HK-2 (cell line): ENCODE data around the gene FAM237A.

ENCODE experiments used
- DNase-seq: peaks from one replicate; pipeline ENCODE4 v3.0.0-alpha.2; 2018; ENCODE audit not compliant: unreplicated experiment

The FAM237A gene

DNA sequence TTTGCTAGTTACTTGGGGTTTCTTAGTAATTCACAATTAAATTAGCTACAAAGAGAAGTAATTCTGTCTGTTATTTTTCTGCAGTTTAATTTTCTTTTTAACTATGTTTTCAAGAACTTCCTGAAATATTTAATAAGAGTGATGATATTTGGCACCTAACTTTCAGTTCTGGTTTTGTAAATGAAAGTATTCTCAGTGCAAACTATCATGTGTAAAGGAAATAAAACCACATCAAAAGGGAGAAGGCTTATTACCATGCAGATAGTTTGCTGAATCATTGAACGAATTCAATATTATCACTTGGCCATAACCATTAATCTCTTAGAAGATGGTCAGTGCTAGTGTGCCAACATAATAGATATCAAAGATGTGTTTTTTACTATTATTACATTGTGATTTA lies 46.7 kb downstream of the FAM237A start:
- DNase-seq = no peak

DNA sequence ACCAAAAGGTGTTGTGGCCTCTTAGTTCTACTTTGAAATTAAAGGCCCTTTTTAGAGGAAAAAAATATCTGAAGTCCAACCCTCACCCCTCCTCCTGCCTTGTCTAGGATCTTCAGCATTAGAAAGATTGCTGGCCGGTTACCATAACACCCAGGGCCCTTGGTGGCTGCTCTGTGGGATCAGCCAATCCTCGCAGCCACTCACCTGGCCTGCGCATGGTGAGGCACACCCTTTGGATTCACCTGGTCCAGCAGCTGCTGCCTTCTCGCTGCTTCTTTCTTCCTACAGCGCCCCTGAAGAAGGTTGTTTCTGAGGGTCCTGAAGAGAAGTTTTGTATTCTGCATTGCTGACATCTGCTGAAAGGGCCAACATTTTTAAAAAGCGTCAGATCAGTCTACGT lies 50.7 kb downstream of the FAM237A start:
- no peak for DNase-seq

- DNase-seq = peak; percentile 13
Observed at GRCh38 chr2:206693399-206694137, 51.3 kb downstream of the FAM237A start.

- no peak for DNase-seq
Observed at GRCh38 chr2:206696910-206697309, 54.6 kb downstream of the FAM237A start.

DNA sequence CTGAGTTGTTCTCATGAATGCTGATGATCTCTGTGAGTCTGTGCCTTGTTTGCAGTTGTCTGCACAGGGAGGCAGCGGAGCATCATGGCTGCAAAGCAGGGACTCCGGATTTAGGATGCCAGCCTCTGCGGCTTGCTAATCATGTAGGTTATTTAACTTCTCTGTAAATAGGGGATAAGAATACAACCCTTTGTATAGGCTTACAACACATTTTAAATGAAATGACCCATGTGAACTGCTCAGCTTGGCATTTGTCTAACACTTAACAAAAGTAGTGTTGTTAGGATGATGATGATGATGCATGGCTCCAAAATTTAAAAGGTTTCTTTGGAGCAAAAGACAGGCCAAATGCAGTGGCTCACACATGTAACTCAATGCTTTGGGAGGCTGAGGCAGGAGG lies 56.5 kb downstream of the FAM237A start:
- DNase-seq = no peak
